Esophagus squamous epithelium (tissue), 5 donors: ENCODE results near the gene CLCN2. TPM values are rescaled to one million over a fixed set of nuclear protein-coding genes. Genes with fewer than 3 reads are reported as not detected.

ENCODE experiments used
- DNase-seq: peaks from one replicate; lab custom pipeline; 2025; lab: John Stamatoyannopoulos, UW
- H3K27ac ChIP-seq, 4 donors: fragments of 200-600 bp; sonication (generic); one replicate each; pipeline ENCODE4 v1.5.1; 2016 to 2019; ENCODE audit warnings: mild to moderate bottlenecking in 1 of 4
- H3K27me3 ChIP-seq, 4 donors: fragments of 200-600 bp; sonication (generic); 1 replicate in 3 of 4; 2 replicates in 1 of 4; pipeline versions ENCODE4 v1.5.1 to v1.6.0; 2017 to 2021; ENCODE audit warnings: antibody characterized with exemption in 1 of 4
- H3K36me3 ChIP-seq, 3 donors: fragments of 200-600 bp; sonication (generic); one replicate each; pipeline ENCODE4 v1.5.1; 2016 to 2019
- H3K4me1 ChIP-seq, 3 donors: fragments of 200-600 bp; sonication (generic); one replicate each; pipeline ENCODE4 v1.5.1; 2017 to 2019
- H3K4me3 ChIP-seq, 4 donors: fragments of 200-600 bp; sonication (generic); 1 replicate in 3 of 4; 2 replicates in 1 of 4; pipeline ENCODE4 v1.5.1; 2016 to 2019; ENCODE audit warnings: mild to moderate bottlenecking in 2 of 4, moderate library complexity in 1 of 4
- H3K9me3 ChIP-seq, 3 donors: fragments of 200-600 bp; sonication (generic); one replicate each; pipeline ENCODE4 v1.5.1; 2016 to 2019
- CTCF ChIP-seq, 6 experiments: fragments of 450-650 bp in 4 of 6; fragments of 200-600 bp in 2 of 6; sonication (generic) in 2 of 6; IDR thresholded peaks; one replicate each; pipeline ENCODE4 v1.5.1; 2016 to 2019; ENCODE audit warnings: antibody characterized with exemption in 6 of 6, mild to moderate bottlenecking in 4 of 6, moderate library complexity in 4 of 6
- POLR2A ChIP-seq, 4 donors: fragments of 450-650 bp; IDR thresholded peaks; one replicate each; pipeline ENCODE4 v1.6.1; 2017; ENCODE audit warnings: antibody characterized with exemption in 4 of 4, mild to moderate bottlenecking in 4 of 4, moderate library complexity in 3 of 4
- WGBS, 2 donors: methylation state at CpG; one replicate each; pipeline ENCODE4 v1.1.5; 2018; 5-methylcytosine and 5-hydroxymethylcytosine counted together
- intact Hi-C: fragments of 100-400 bp; cut with DNase I; formaldehyde crosslinking; loops from one replicate; pipeline ENCODE4 v1.15.0; 2022
- total RNA-seq, 4 donors: library from RNA; depleted of rRNA; stranded (reverse); fragments of >200 nt; gene quantifications; one replicate each; pipeline ENCODE4 v1.1.0, GENCODE V29; 2016
- donor health status: DM: yes; HTN: yes; CAD: no.

The CLCN2 gene
- total RNA-seq, 4 donors from 2014 or later: 2.1 to 4.2 (median 3.0) TPM

- TF ChIP-seq POLR2A (IDR thresholded peaks at IDR 0.05) (no peak), CTCF (IDR thresholded peaks at IDR 0.05) (no peak)
- peak overlapping the region; percentile 70 to 94 (median 81) for H3K4me3 ChIP-seq
- no peaks in the 10 kb centered on the region for H3K9me3 ChIP-seq
- peaks cover 36 to 72% (median 52%) of the 10 kb centered on the region in 3 donors for H3K4me1 ChIP-seq
- intact Hi-C loops: no loop called here
- DNase-seq: no peak
- peaks cover 15 to 44% (median 26%) of the 10 kb centered on the region in 3 donors for H3K36me3 ChIP-seq
- peak overlapping the region; percentile 99 to 100 (median 100) for H3K27ac ChIP-seq
- no peaks in the 10 kb centered on the region for H3K27me3 ChIP-seq
- 61 to 71% methylated on average over 7 of the region's 7 CpGs for WGBS, 2 donors
Measured at GRCh38 chr3:184316792-184317191, 44.6 kb downstream of the CLCN2 start.

- Histone ChIP-seq H3K4me3 (peak overlapping the region; percentile 70 to 94 (median 81)), H3K36me3 (peaks cover 7 to 36% (median 19%) of the 10 kb centered on the region in 3 donors), H3K27ac (peak overlapping the region; percentile 99 to 100 (median 100)), H3K9me3 (no peaks in the 10 kb centered on the region), H3K4me1 (peaks cover 30 to 65% (median 47%) of the 10 kb centered on the region in 3 donors), H3K27me3 (no peaks in the 10 kb centered on the region)
- TF ChIP-seq POLR2A (IDR thresholded peaks at IDR 0.05): no peak
- TF ChIP-seq CTCF (IDR thresholded peaks at IDR 0.05): peak in 1 of 6 experiments; percentile 4
- intact Hi-C loops: no loop called here
- 13 to 16% methylated on average over 4 to 11 of the region's 16 CpGs for WGBS, 2 donors
- no peak for DNase-seq
Measured at GRCh38 chr3:184315871-184316661, 45.3 kb downstream of the CLCN2 start.

DNA sequence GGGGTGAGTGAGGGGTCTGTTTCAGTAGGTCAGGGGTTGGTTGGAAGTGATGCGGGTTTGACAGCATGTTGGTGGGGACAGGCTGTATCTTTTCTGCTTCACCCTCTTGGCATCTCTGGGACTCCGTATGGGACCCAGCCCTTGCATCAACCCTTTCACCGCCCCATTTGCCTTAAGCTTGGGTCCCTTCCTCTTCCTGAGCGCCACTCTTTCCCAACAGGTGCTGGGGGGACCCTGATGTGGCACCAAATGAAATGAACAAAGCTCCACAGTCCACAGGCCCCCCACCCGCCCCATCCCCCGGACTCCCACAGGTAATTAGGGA, 45.9 kb downstream of the CLCN2 start:
- peak overlapping the region; percentile 99 to 100 (median 100) for H3K27ac ChIP-seq
- WGBS, 2 donors: 0% methylated on average over 3 to 4 of the region's 6 CpGs
- intact Hi-C loops: no loop called here
- peaks cover 7 to 31% (median 13%) of the 10 kb centered on the region in 3 donors for H3K36me3 ChIP-seq
- TF ChIP-seq POLR2A (IDR thresholded peaks at IDR 0.05) (no peak), CTCF (IDR thresholded peaks at IDR 0.05) (no peak)
- H3K9me3 ChIP-seq: no peaks in the 10 kb centered on the region
- H3K4me1 ChIP-seq: peaks cover 24 to 59% (median 43%) of the 10 kb centered on the region in 3 donors
- DNase-seq: no peak
- H3K27me3 ChIP-seq: no peaks in the 10 kb centered on the region
- H3K4me3 ChIP-seq: peak overlapping the region; percentile 70 to 94 (median 81)

- peak overlapping the region; percentile 99 to 100 (median 100) for H3K27ac ChIP-seq
- no peaks in the 10 kb centered on the region for H3K27me3 ChIP-seq
- peak overlapping the region; percentile 70 to 94 (median 81) for H3K4me3 ChIP-seq
- intact Hi-C loops: no loop called here
- H3K36me3 ChIP-seq: peaks cover 7 to 28% (median 13%) of the 10 kb centered on the region in 3 donors
- no peak for TF ChIP-seq CTCF (IDR thresholded peaks at IDR 0.05)
- peak in 3 of 4 donors; percentile 19 to 58 (median 45) for TF ChIP-seq POLR2A (IDR thresholded peaks at IDR 0.05)
- 0% methylated on average over 2 of the region's 89 CpGs; no CpG with 5 or more reads in 1 of the 2 donors for WGBS, 2 donors
- H3K9me3 ChIP-seq: no peaks in the 10 kb centered on the region
- peak; percentile 45 for DNase-seq
- H3K4me1 ChIP-seq: peaks cover 20 to 53% (median 39%) of the 10 kb centered on the region in 3 donors
Measured at GRCh38 chr3:184314700-184315542, 46.5 kb downstream of the CLCN2 start.
